ENCODE measurements around the gene IL6. TPM values are rescaled to one million over a fixed set of nuclear protein-coding genes. Genes with fewer than 3 reads are reported as not detected.

The IL6 gene
- total RNA-seq, 1 experiment from 2014 or later, result 0.85 TPM

DNA sequence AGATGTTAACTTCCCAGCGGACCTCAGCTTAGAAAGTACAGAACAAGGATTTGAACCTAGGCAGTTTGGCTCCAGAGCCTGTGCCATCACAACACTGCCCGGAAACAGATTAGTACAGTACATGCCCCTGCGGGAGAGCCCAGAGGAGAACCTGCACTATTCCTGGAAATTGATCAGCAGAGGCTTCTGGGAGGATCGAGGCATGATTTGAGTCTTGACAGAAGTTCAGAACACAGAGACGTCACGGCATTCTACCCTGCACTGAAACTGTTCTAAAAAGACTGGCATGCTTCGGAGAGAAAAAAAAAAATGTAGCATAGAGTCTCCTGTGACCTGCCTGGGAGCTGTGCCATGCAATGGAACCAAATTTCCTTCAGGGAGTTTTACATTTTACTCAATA, 9.2 kb upstream of the IL6 start:
- Histone ChIP-seq H4K91ac (ENCODE audit: insufficient read length, low read depth, low read length) (no peak overlapping the region), H3K27ac (ENCODE audit: insufficient read length, low read depth, low read length) (no peak overlapping the region), H2BK15ac (ENCODE audit: low read depth, low read length) (no peak overlapping the region), H4K5ac (ENCODE audit: insufficient read length, low read depth, low read length) (no peak overlapping the region), H2AFZ (ENCODE audit: low read length) (no peak overlapping the region), H3K4me1 (ENCODE audit: insufficient read depth, low read length) (0 out of 2 replicates have a peak, but pooled peaks cover 3% of the 10 kb centered on the region), H3K23me2 (ENCODE audit: insufficient read length, low read depth, low read length, poor library complexity, severe bottlenecking) (no peaks in the 10 kb centered on the region), H3K14ac (ENCODE audit: insufficient read depth, low read length) (no peak overlapping the region), H3K9me3 (ENCODE audit: control insufficient read depth, low read depth, low read length) (no peaks in the 10 kb centered on the region), H3K79me1 (ENCODE audit: insufficient read depth, low read depth, low read length, poor library complexity, severe bottlenecking) (no peaks in the 10 kb centered on the region), H3K56ac (ENCODE audit: insufficient read length, low read depth, low read length) (no peak overlapping the region), H4K20me1 (ENCODE audit: control insufficient read depth, insufficient read depth, insufficient read length) (no peaks in the 10 kb centered on the region), H2BK120ac (ENCODE audit: low read depth, low read length, poor library complexity, severe bottlenecking) (no peak overlapping the region), H3K4me2 (ENCODE audit: insufficient read depth, insufficient read length, low read length) (no peak overlapping the region), H3K23ac (ENCODE audit: insufficient read length, low read depth, low read length) (no peak overlapping the region), H3K9ac (ENCODE audit: extremely low read depth, insufficient read length, low read length) (no peak overlapping the region), H3K27me3 (ENCODE audit: insufficient read depth, low read length) (no peaks in the 10 kb centered on the region), H3T11ph (ENCODE audit: low read length) (no peak overlapping the region), H2BK5ac (ENCODE audit: insufficient read length, low read length) (peak overlapping the region; percentile 32), H4K8ac (replicated peaks; ENCODE audit: insufficient read length, low read depth, low read length) (no peak overlapping the region), H3K4ac (ENCODE audit: low read depth, low read length) (no peak overlapping the region), H3K79me2 (ENCODE audit: insufficient read depth, low read length) (no peaks in the 10 kb centered on the region), H3K18ac (ENCODE audit: insufficient read length, low read depth, low read length) (no peak overlapping the region), H2BK20ac (ENCODE audit: low read depth, low read length, poor library complexity, severe bottlenecking) (no peak overlapping the region), H2BK12ac (ENCODE audit: insufficient read length, low read depth, low read length) (no peak overlapping the region), H2AK5ac (ENCODE audit: insufficient read length, low read length) (no peak overlapping the region)
- no peaks in the 10 kb centered on the region for H3K9me3 Mint-ChIP-seq
- no peaks in the 10 kb centered on the region for H3K36me3 Mint-ChIP-seq (ENCODE audit: insufficient read depth in 1 of 3, low read depth in 3 of 3)
- no CpG with 5 or more reads among the region's 7 CpGs for WGBS (ENCODE audit: extremely low coverage, insufficient read length, low lambda C conversion rate)
- H3K27ac Mint-ChIP-seq, result no peak overlapping the region
- no peaks in the 10 kb centered on the region for H3K27me3 Mint-ChIP-seq (ENCODE audit: low read depth)
- no peak overlapping the region for H3K4me3 Mint-ChIP-seq
- TF ChIP-seq, protein P1, sequence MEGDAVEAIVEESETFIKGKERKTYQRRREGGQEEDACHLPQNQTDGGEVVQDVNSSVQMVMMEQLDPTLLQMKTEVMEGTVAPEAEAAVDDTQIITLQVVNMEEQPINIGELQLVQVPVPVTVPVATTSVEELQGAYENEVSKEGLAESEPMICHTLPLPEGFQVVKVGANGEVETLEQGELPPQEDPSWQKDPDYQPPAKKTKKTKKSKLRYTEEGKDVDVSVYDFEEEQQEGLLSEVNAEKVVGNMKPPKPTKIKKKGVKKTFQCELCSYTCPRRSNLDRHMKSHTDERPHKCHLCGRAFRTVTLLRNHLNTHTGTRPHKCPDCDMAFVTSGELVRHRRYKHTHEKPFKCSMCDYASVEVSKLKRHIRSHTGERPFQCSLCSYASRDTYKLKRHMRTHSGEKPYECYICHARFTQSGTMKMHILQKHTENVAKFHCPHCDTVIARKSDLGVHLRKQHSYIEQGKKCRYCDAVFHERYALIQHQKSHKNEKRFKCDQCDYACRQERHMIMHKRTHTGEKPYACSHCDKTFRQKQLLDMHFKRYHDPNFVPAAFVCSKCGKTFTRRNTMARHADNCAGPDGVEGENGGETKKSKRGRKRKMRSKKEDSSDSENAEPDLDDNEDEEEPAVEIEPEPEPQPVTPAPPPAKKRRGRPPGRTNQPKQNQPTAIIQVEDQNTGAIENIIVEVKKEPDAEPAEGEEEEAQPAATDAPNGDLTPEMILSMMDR (conservative IDR thresholded peaks at IDR 0.05), result no peak
- no peak for DNase-seq
- H3K4me1 Mint-ChIP-seq, result peaks cover 19 to 28% of the 10 kb centered on the region in 2 experiments

Measured in H9 (cell line).